NT2/D1 (cell line): Measurements from ENCODE around the gene AP2A2.
A peak's percentile ranks its signal among the peaks of the same experiment; 100 is the strongest.

ENCODE experiments used
- DNase-seq: peaks from one replicate; pipeline ENCODE4 v3.0.0-alpha.2; 2011; ENCODE audit warnings: low read depth, low spot score
- H3K27me3 ChIP-seq: 2 replicates; pipeline ENCODE4 v1.6.0; 2011; ENCODE audit warnings: mild to moderate bottlenecking; ENCODE audit not compliant: insufficient read length, insufficient read depth
- H3K36me3 ChIP-seq: 2 replicates; pipeline ENCODE4 v1.6.1; 2011; ENCODE audit warnings: mild to moderate bottlenecking, low read length, mixed read lengths; ENCODE audit not compliant: insufficient read depth, insufficient read length
- H3K4me1 ChIP-seq: 2 replicates; pipeline ENCODE4 v1.5.1; 2011; ENCODE audit not compliant: insufficient read depth, insufficient read length
- H3K4me3 ChIP-seq: 2 replicates; pipeline ENCODE4 v1.5.1; 2011; ENCODE audit warnings: low read depth; ENCODE audit not compliant: insufficient read length
- H3K9ac ChIP-seq: 2 replicates; pipeline ENCODE4 v1.6.0; 2011; ENCODE audit warnings: low read depth; ENCODE audit not compliant: insufficient read length
- H3K9me3 ChIP-seq: 2 replicates; pipeline ENCODE4 v1.5.1; 2011; ENCODE audit warnings: mild to moderate bottlenecking, low read length; ENCODE audit not compliant: insufficient read depth
- SUZ12 ChIP-seq: IDR thresholded peaks from 2 replicates; pipeline ENCODE4 v1.6.1; 2011; ENCODE audit not compliant: insufficient read length, insufficient read depth; ENCODE audit errors: extremely low read depth
- YY1 ChIP-seq: IDR thresholded peaks from 2 replicates; pipeline ENCODE4 v1.6.1; 2011; ENCODE audit not compliant: insufficient read length, insufficient read depth
- ZNF274 ChIP-seq: IDR thresholded peaks from 2 replicates; pipeline ENCODE4 v1.6.1; 2011; ENCODE audit warnings: mild to moderate bottlenecking, low read depth, low read length

Gene AP2A2

DNA sequence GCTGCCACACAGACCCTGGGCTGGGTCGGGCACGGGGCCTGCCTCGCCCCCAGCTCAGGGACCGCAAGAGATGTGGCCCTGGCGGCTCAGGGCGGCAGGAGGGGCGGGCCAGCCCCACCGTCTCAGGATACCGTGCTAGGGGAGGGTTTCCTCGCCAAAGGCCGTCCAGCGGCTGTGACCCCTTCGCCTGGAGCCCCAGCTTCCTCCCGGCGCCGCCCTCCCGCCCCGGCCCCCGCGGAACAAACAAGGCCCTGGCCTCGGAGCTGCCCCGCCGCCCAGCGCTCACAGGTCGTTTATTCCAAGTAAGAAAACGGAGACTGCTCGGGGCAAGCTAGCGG, 543 bp upstream of the AP2A2 start:
- Histone ChIP-seq H3K9ac (peak overlapping the region; percentile 74), H3K27me3 (no peaks in the 10 kb centered on the region), H3K36me3 (peaks cover 29% of the 10 kb centered on the region), H3K4me1 (peaks cover 22% of the 10 kb centered on the region), H3K9me3 (no peaks in the 10 kb centered on the region), H3K4me3 (peak overlapping the region; percentile 11)
- no peak for DNase-seq
- TF ChIP-seq YY1 = no peak
- TF ChIP-seq ZNF274 = no peak
- TF ChIP-seq SUZ12 = no peak

DNA sequence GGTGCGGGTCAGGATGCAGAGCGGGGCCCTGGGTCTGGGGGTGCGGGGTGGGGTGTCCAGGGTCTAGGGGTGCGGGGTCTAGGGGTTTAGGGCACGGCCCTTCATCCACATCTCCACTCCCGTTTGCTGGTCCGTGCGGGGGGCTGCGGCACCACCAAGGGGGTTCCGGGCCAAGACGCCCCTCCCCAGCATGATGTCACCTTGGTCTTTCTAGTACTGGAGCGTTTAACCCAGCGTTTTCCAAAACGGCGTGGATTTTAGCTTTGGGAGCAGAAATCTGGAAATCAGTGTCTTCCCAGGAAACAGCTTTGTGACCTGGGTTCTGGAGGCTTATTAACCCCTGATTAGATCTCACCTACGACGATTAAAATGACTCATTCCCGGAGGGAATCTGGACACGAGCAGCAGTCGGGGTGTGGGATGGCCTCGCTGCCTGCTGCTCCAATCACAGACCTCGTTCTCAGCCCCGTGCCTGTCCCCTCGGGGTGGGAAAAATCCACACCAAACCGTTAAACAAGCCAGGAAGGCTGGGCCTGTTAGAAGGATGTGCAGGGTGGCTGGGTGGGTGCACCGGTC, 759 bp downstream of the AP2A2 start:
- no peaks in the 10 kb centered on the region for H3K27me3 ChIP-seq
- TF ChIP-seq YY1 (no peak), ZNF274 (no peak), SUZ12 (no peak)
- peaks cover 20% of the 10 kb centered on the region for H3K4me1 ChIP-seq
- peaks cover 36% of the 10 kb centered on the region for H3K36me3 ChIP-seq
- no peak for DNase-seq
- no peaks in the 10 kb centered on the region for H3K9me3 ChIP-seq
- H3K9ac ChIP-seq = peak overlapping the region; percentile 86
- peak overlapping the region; percentile 74 for H3K4me3 ChIP-seq

DNA sequence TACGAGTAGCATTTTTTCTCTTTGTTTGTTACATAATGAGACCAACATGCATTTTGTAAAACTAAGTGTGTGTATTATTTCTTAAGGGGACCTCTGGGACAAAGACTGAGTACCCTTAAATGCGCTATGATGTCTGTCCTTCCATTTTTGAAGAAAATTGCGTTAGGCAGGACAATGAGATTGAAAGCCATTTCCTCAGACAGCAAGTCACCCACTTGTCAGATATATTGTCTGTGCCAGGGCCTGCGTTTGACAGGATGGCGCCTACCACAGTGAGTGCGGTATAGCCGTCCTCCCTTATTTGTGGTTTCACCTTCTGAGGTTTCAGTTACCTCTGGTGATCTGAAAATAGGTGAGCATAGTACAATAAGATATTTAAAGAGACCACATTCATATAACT, 2.2 kb downstream of the AP2A2 start:
- Histone ChIP-seq H3K9ac (no peak overlapping the region), H3K4me3 (no peak overlapping the region), H3K27me3 (no peaks in the 10 kb centered on the region), H3K36me3 (peaks cover 40% of the 10 kb centered on the region), H3K4me1 (peaks cover 21% of the 10 kb centered on the region), H3K9me3 (no peaks in the 10 kb centered on the region)
- TF ChIP-seq YY1 (no peak), ZNF274 (no peak), SUZ12 (no peak)
- DNase-seq = no peak

DNA sequence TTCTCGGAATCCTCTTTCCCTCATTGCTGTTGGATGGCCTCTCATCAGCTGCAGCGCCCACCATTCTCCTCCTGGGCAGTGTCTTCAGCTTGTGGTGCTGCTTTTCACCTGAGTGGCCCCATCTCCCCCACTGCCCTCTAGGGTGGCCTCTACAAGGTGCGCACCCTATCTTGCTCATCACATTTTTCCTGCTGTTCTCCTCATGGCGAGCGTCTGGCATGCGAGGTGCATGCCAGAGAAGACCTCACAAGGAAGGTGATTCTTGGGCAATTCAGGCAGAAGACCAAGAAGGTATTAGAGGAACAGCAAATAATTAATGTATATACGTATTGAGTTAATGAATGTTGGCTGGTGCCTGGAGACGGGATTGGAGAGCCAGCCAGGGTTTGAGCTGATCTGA, 3.1 kb downstream of the AP2A2 start:
- Histone ChIP-seq H3K4me1 (peaks cover 27% of the 10 kb centered on the region), H3K27me3 (no peaks in the 10 kb centered on the region), H3K4me3 (no peak overlapping the region), H3K9ac (peak overlapping the region; percentile 11), H3K36me3 (peaks cover 43% of the 10 kb centered on the region), H3K9me3 (no peaks in the 10 kb centered on the region)
- no peak for DNase-seq
- no peak for TF ChIP-seq ZNF274
- no peak for TF ChIP-seq SUZ12
- no peak for TF ChIP-seq YY1

DNA sequence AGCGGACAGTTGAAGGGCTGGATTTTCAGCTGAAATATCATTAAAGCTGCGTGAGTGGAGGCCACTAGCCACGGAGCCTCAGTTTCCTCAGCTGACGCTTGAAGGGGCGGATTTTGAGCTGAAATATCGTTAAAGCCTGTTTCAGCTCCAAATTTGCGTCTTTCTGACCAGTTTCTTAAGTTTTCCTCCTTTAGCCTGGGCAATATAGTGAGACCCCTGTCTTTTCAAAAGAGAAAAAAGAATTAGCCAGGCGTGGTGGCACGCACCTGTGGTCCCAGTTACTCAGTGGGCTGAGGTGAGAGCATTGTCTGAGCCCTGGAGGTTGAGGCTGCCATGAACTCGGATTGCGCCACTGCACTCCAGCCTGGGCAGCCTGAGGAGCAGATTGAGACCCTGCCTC, 3.7 kb downstream of the AP2A2 start:
- no peak for TF ChIP-seq ZNF274
- TF ChIP-seq SUZ12 = no peak
- TF ChIP-seq YY1 = no peak

DNA sequence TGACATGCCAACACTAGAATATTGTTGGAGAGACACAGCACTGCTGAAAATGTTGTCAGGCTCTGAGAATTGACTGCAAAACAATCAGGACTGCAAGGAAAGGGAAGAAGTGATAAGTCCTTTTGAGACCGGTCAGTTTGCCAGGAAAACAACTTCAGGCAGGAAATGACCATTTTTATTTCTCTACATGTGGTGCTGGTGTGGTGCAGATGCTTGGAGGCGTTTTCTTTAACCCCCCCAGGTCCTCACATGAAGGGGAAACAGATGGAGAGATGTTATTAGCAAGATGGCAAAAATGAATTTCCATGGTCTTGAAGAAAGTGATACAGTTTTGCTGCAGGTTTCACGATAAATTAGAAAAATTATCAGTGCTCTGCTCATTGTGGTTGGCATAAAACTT, 5.7 kb downstream of the AP2A2 start:
- Histone ChIP-seq H3K27me3 (no peaks in the 10 kb centered on the region), H3K4me1 (peaks cover 21% of the 10 kb centered on the region), H3K9ac (no peak overlapping the region)

More for the DNA sequence above, 3.7 kb downstream of the AP2A2 start:
- Histone ChIP-seq H3K4me3 (no peak overlapping the region), H3K9ac (no peak overlapping the region), H3K27me3 (no peaks in the 10 kb centered on the region), H3K36me3 (peaks cover 43% of the 10 kb centered on the region), H3K4me1 (peaks cover 27% of the 10 kb centered on the region), H3K9me3 (no peaks in the 10 kb centered on the region)
- no peak for DNase-seq

DNA sequence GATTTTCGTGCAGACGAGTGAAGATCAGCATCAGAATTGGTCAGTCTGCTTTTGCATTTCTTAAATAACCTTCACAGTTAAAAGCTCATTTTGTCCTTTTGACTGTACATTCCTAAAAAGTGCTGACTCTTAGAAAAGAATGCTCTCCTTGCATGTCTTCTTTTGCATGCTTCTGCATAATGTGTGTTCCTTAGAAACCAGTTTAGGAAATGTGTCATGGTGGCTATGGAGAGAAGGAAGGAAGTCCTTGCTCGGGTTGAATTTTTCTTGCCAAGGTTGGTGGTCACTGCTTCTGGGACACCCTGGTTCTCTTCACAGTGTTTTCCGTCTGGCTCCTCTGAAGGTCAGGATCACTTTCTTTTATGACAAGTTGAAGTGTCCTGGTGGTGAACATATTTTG, 6.8 kb downstream of the AP2A2 start:
- Histone ChIP-seq H3K27me3 (no peaks in the 10 kb centered on the region), H3K4me3 (no peak overlapping the region), H3K9ac (no peak overlapping the region), H3K9me3 (no peaks in the 10 kb centered on the region), H3K36me3 (peaks cover 38% of the 10 kb centered on the region), H3K4me1 (peaks cover 18% of the 10 kb centered on the region)
- no peak for DNase-seq
- TF ChIP-seq YY1 (no peak), ZNF274 (no peak), SUZ12 (no peak)

More for the DNA sequence above, 5.7 kb downstream of the AP2A2 start:
- no peak for DNase-seq
- no peak overlapping the region for H3K4me3 ChIP-seq
- peaks cover 43% of the 10 kb centered on the region for H3K36me3 ChIP-seq
- TF ChIP-seq YY1 = no peak
- no peak for TF ChIP-seq SUZ12
- TF ChIP-seq ZNF274 = no peak
- no peaks in the 10 kb centered on the region for H3K9me3 ChIP-seq

DNA sequence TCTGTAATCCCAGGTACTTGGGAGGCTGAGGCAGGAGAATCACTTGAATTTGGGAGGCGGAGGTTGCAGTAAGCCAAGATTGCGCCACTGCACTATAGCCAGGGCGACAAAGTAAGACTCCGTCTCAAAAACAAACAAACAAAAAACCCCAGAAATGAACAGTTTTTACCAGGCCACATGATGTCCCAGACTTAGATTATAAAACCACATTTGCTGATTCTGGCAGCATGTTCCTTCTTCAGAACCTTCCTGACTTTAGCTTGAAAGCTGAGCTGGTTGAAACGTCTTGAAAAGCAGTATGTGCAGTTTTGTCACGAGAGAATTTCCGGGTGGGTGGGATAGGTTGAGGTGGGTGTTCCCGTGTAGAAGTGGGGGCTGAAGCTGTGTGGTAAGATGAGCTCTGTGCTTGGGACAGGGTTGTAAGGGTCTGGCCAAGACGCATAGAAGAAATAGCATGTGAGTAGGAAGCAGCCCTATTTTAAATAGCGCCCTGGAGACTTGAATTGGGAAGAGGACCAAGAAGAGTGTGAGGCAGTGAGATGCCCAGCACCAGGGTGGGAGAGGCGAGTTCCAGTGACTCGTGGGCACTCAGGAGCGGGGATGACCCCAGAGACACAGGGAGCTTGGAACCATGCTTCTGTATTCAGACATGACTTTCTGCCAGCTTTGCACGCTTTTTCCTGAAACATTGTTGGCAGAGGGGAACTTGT, 7.6 kb downstream of the AP2A2 start:
- no peak overlapping the region for H3K4me3 ChIP-seq
- H3K36me3 ChIP-seq = peaks cover 31% of the 10 kb centered on the region
- H3K9ac ChIP-seq = no peak overlapping the region
- H3K27me3 ChIP-seq = no peaks in the 10 kb centered on the region
- H3K4me1 ChIP-seq = peaks cover 16% of the 10 kb centered on the region
- DNase-seq = no peak
- no peak for TF ChIP-seq YY1
- TF ChIP-seq SUZ12 = no peak
- no peak for TF ChIP-seq ZNF274
- H3K9me3 ChIP-seq = no peaks in the 10 kb centered on the region
